Subcutaneous abdominal adipose tissue (tissue), 5 donors: ENCODE measurements around the gene OGDHL.

ENCODE experiments used
- H3K27ac ChIP-seq: one replicate; pipeline ENCODE4 v1.7.0; 2013; ENCODE audit warnings: low read depth, mild to moderate bottlenecking, inconsistent platforms, low read length, moderate library complexity
- H3K27me3 ChIP-seq, 5 donors: one replicate each; pipeline ENCODE4 v1.7.0; 2013; ENCODE audit warnings: low read length in 5 of 5, inconsistent platforms in 1 of 5; ENCODE audit not compliant: control insufficient read depth in 5 of 5, insufficient read depth in 4 of 5
- H3K36me3 ChIP-seq, 5 donors: one replicate each; pipeline ENCODE4 v1.7.0; 2013; ENCODE audit warnings: low read length in 5 of 5; ENCODE audit not compliant: control insufficient read depth in 5 of 5, insufficient read depth in 5 of 5
- H3K4me1 ChIP-seq, 5 donors: one replicate each; pipeline ENCODE4 v1.7.0; 2013; ENCODE audit warnings: low read length in 5 of 5, mild to moderate bottlenecking in 3 of 5, moderate library complexity in 1 of 5; ENCODE audit not compliant: control insufficient read depth in 5 of 5, insufficient read depth in 5 of 5
- H3K4me3 ChIP-seq, 5 donors: one replicate each; pipeline ENCODE4 v1.7.0; 2013; ENCODE audit warnings: low read length in 5 of 5, low read depth in 1 of 5
- H3K9ac ChIP-seq, 5 donors: one replicate each; pipeline ENCODE4 v1.7.0; 2013; ENCODE audit warnings: low read length in 5 of 5, mild to moderate bottlenecking in 4 of 5, moderate library complexity in 3 of 5
- H3K9me3 ChIP-seq, 5 donors: one replicate each; pipeline ENCODE4 v1.7.0; 2013; ENCODE audit warnings: low read length in 5 of 5; ENCODE audit not compliant: control insufficient read depth in 5 of 5
- donor health status: healthy.
- donor health status: healthy.
- donor health status: healthy.
- donor health status: healthy.
- donor health status: healthy.

Gene OGDHL

DNA sequence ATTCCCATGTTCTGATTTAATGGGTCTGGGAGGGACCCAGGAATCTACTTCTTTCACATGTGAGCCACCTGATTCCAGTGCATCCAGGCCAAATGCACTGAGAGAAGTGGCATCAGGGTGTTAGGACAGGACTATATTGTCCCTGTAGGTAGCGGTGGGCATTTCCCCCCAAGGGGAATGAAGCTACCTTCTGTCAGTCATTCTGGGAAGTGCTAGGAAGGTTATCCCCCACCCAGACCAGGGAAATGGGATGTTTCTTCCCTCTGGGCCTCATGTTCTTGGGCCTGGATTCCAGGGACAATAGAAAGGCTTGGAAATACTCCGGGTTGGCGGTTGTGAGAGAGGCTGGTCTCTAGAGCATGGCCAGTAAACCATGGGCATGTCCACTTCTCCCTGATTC, 61.9 kb downstream of the OGDHL start:
- Histone ChIP-seq H3K9me3 (peaks cover 0 to 3% (median 0%) of the 10 kb centered on the region in 5 donors), H3K4me3 (no peak overlapping the region), H3K36me3 (no peaks in the 10 kb centered on the region), H3K9ac (no peak overlapping the region), H3K27ac (no peak overlapping the region), H3K4me1 (no peaks in the 10 kb centered on the region), H3K27me3 (peaks cover 0 to 7% (median 0%) of the 10 kb centered on the region in 5 donors)

DNA sequence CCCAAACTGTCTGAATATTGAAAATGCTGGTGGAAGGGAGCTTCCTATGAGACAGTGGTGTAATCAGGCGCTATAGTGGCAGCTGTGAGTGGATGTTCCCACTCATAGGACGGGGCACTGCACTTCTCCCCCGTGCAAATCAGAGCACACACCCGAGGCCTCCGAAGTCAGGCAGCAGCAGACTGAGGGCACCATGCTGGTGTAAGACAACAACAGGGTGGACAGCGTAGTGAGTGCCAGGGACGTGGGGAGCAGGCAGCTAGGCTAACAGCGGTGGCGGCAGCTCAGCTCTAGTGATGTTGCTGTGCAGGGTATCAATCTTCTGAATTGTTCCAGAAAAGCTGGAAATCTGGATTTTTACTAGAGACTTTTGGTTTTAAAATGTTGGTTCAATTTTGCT, 63.4 kb downstream of the OGDHL start:
- Histone ChIP-seq H3K9ac (no peak overlapping the region), H3K4me3 (no peak overlapping the region), H3K27me3 (peaks cover 0 to 7% (median under 1%) of the 10 kb centered on the region in 5 donors), H3K4me1 (no peaks in the 10 kb centered on the region), H3K9me3 (peaks cover 0 to under 1% (median 0%) of the 10 kb centered on the region in 5 donors), H3K36me3 (no peaks in the 10 kb centered on the region), H3K27ac (no peak overlapping the region)

DNA sequence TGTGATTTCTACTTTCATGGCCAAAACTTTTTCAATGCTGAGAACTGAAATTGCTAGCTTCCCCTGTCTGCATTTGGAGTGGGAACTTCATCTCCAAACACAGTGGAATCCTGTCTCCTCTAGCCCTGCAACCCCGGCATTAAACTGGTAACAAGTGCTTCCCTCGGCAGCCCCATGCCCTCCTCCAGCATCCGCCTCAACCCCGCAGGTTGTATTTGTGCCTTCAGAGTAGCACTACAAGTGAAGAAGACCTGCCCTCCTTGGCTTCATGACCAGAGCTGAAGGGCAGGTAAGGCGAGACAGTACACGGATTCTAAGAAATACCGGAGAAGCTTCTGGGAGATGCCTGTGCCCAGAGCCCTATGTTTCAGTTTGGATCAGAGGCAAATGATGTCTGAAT, 65.8 kb downstream of the OGDHL start:
- Histone ChIP-seq H3K27ac (no peak overlapping the region), H3K27me3 (peaks cover 7 to 13% (median 11%) of the 10 kb centered on the region in 5 donors), H3K4me1 (no peaks in the 10 kb centered on the region)

DNA sequence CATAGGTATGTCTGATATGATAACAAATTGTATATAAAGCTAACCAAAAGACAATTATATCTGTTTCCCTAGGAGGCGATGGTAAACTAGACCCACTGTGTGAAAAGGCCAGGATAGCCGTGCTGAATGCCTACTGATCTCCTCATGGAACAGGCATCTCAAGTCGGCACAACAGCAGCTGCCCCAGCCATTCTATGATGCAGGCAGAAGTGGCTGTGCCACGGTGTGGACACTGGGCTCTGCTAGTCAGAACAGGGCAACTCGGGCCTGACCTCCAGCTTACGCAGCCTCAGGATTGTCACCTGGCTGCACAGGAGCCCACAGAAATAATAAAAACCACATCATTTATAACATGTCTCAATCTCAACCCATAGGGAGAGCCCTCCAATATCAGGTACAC, 67.7 kb downstream of the OGDHL start:
- no peak overlapping the region for H3K4me3 ChIP-seq
- no peak overlapping the region for H3K27ac ChIP-seq
- peaks cover 0 to 6% (median 4%) of the 10 kb centered on the region in 5 donors for H3K9me3 ChIP-seq
- no peaks in the 10 kb centered on the region for H3K36me3 ChIP-seq
- no peaks in the 10 kb centered on the region for H3K4me1 ChIP-seq
- H3K27me3 ChIP-seq: peaks cover 13 to 21% (median 15%) of the 10 kb centered on the region in 5 donors
- H3K9ac ChIP-seq: no peak overlapping the region

More for the DNA sequence above, 65.8 kb downstream of the OGDHL start:
- H3K9ac ChIP-seq: no peak overlapping the region
- no peak overlapping the region for H3K4me3 ChIP-seq
- no peaks in the 10 kb centered on the region for H3K36me3 ChIP-seq
- H3K9me3 ChIP-seq: peaks cover 0 to 6% (median 4%) of the 10 kb centered on the region in 5 donors

- H3K4me3 ChIP-seq: no peak overlapping the region
- peaks cover 0 to 18% (median 9%) of the 10 kb centered on the region in 5 donors for H3K9me3 ChIP-seq
- no peak overlapping the region for H3K27ac ChIP-seq
- no peaks in the 10 kb centered on the region for H3K36me3 ChIP-seq
- peaks cover 23 to 35% (median 28%) of the 10 kb centered on the region in 5 donors for H3K27me3 ChIP-seq
- no peak overlapping the region for H3K9ac ChIP-seq
- H3K4me1 ChIP-seq: no peaks in the 10 kb centered on the region
Observed at GRCh38 chr10:49691588-49691987, 70.5 kb downstream of the OGDHL start.

DNA sequence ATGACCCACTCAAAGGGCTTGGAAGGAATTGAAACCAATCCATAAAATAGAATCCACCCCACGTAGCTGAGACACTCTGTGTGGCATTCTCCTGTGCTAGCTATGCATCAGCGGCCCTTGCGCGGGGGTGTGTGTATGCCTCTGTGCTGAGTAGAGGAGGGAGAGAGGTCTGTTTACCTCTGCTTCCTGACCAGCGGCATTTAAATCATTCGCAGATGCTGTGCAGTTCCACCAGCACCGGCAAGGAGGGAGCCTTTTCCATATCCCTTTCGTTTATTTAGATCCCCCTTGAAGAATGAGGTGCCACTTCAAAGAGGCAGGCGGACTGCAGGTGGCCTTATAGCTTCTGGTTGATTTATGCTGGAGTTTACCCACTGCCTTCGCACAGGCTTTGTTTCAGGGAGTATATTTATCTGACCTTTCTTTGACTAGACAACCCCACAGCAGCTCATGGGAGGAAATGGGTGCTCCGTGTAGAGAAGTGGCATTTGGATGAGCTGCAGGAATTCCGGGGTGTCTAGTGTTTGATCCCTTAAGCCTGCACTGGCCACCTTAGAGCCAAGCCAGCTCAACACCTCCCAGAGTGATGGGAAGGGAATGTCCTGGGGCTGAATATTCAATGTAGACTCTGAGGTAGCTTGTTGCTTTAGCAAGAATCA, 71.3 kb downstream of the OGDHL start:
- no peak overlapping the region for H3K4me3 ChIP-seq
- no peaks in the 10 kb centered on the region for H3K36me3 ChIP-seq
- H3K9me3 ChIP-seq: peaks cover 0 to 19% (median 9%) of the 10 kb centered on the region in 5 donors
- H3K9ac ChIP-seq: no peak overlapping the region
- H3K4me1 ChIP-seq: no peaks in the 10 kb centered on the region
- no peak overlapping the region for H3K27ac ChIP-seq
- H3K27me3 ChIP-seq: peaks cover 23 to 35% (median 28%) of the 10 kb centered on the region in 5 donors

DNA sequence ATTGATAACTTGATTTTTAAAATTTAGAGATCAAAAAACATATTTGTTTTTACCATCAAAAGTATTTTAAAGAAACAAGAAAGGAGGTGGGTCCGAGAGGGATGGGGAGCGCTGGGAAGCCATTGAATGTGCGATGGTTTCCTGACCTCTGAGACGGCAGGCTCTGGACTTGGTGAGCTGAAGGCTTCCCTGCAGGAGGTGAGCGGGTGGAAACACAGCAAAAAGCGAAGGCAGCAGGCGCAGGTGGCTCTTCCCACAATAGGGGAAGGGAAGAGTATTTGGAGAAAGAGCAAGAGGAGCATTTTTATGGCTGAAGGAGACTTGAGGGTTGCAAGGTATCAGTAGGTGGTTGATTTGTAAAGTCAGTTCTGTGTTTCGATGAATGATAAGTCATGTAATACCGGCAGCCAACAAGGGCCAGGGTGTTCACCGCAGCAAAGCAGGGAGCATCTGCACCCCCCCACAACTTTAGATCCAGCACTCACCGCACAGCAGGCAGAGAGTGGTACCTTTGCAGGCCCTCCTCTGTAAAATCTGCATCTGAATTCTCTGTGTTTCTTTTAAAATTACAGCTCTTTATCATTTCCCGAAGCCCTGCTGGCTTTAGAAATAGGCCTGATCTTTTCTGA, 72.1 kb downstream of the OGDHL start:
- H3K4me3 ChIP-seq: no peak overlapping the region
- H3K4me1 ChIP-seq: no peaks in the 10 kb centered on the region
- no peaks in the 10 kb centered on the region for H3K36me3 ChIP-seq
- H3K27ac ChIP-seq: no peak overlapping the region
- peaks cover 23 to 35% (median 28%) of the 10 kb centered on the region in 5 donors for H3K27me3 ChIP-seq
- peaks cover 0 to 19% (median 9%) of the 10 kb centered on the region in 5 donors for H3K9me3 ChIP-seq
- H3K9ac ChIP-seq: no peak overlapping the region

DNA sequence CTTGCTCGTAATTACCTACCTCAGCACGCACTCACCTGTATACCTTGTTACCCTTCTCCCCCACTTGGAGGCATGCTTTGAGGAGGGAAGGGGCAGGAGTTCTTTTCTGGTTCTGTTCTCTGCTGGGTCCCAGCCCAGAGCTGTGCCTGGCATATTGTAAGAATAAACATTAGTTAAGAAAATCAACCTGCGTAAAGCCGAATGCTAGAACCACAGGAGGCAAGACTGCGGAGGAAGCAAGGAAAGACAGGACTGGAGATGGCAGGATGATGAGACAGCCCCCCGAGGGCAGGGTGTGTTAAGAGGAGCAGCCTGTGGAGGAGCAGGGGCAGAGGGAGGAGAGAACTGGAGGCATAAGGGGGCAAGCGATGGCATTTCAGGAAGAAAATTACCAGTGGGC, 73.2 kb downstream of the OGDHL start:
- Histone ChIP-seq H3K27me3 (peaks cover 23 to 35% (median 28%) of the 10 kb centered on the region in 5 donors), H3K9me3 (peaks cover 0 to 19% (median 9%) of the 10 kb centered on the region in 5 donors), H3K4me1 (no peaks in the 10 kb centered on the region), H3K9ac (no peak overlapping the region), H3K36me3 (no peaks in the 10 kb centered on the region), H3K4me3 (no peak overlapping the region), H3K27ac (no peak overlapping the region)

GRCh38 chr10:49688261-49688846, 73.8 kb downstream of the OGDHL start:
- H3K4me1 ChIP-seq: no peaks in the 10 kb centered on the region
- peaks cover 23 to 32% (median 27%) of the 10 kb centered on the region in 5 donors for H3K27me3 ChIP-seq
- peaks cover 0 to 16% (median 7%) of the 10 kb centered on the region in 5 donors for H3K9me3 ChIP-seq
- no peak overlapping the region for H3K4me3 ChIP-seq
- H3K27ac ChIP-seq: no peak overlapping the region
- no peak overlapping the region for H3K9ac ChIP-seq
- H3K36me3 ChIP-seq: no peaks in the 10 kb centered on the region

- Histone ChIP-seq H3K27ac (no peak overlapping the region), H3K36me3 (no peaks in the 10 kb centered on the region), H3K9me3 (peaks cover 0 to 17% (median 14%) of the 10 kb centered on the region in 5 donors), H3K27me3 (peaks cover 19 to 27% (median 25%) of the 10 kb centered on the region in 5 donors), H3K4me3 (no peak overlapping the region), H3K9ac (no peak overlapping the region), H3K4me1 (no peaks in the 10 kb centered on the region)
Observed at GRCh38 chr10:49686651-49687050, 75.5 kb downstream of the OGDHL start.
